Endothelial cell of umbilical vein (primary cell): ENCODE measurements around the gene MAP3K13. TPM values are rescaled to one million over a fixed set of nuclear protein-coding genes. Genes with fewer than 3 reads are reported as not detected.
"Not testable (repeated sequence)": the region's sequence is repeated elsewhere in the genome, so short reads cannot be mapped to it uniquely, and the experiment has no call there.

ENCODE experiments used
- BruUV-seq: library from RNA; stranded (reverse); fragments of 400-500 nt; replicated peaks from 2 replicates; lab custom pipeline; 2021; lab: Mats Ljungman, UMichigan
- CTCF ChIA-PET: fragments of 300-600, 350-600 bp; sonication (Branson Sonifier 250); formaldehyde crosslinking; loops from one replicate; lab custom pipeline; 2021; ENCODE audit warnings: antibody characterized with exemption, inconsistent platforms; lab: Charles Lee
- POLR2A ChIA-PET: fragments of 300-600, 350-600 bp; sonication (Branson Sonifier 250); formaldehyde crosslinking; loops from one replicate; lab custom pipeline; 2021; ENCODE audit warnings: antibody characterized with exemption, inconsistent platforms; lab: Charles Lee
- DNase-seq: peaks from one replicate; pipeline ENCODE4 v3.0.0-alpha.2; 2011; ENCODE audit warnings: low read depth, low spot score
- FAIRE-seq: peaks from 2 replicates; lab custom pipeline; 2011; peaks lifted over from hg19 to GRCh38; lab: Jason Lieb, UNC
- H2AFZ ChIP-seq: 2 replicates; pipeline ENCODE4 v1.6.0; 2012; ENCODE audit warnings: low read depth, low read length, control low read depth, inconsistent platforms
- H3K27ac ChIP-seq: 2 replicates; pipeline ENCODE4 v1.5.1; 2011; ENCODE audit warnings: low read depth, mild to moderate bottlenecking, control low read depth, low read length, moderate library complexity; ENCODE audit not compliant: insufficient read depth
- H3K27me3 ChIP-seq, 2 experiments: 2 replicates each; pipeline versions ENCODE4 v1.6.0 to v1.6.1; 2011; ENCODE audit warnings: low read length in 2 of 2, mixed read lengths in 1 of 2; ENCODE audit not compliant: control insufficient read depth in 2 of 2, insufficient read depth in 2 of 2
- H3K36me3 ChIP-seq, 2 experiments: 2 replicates in 1 of 2; 3 replicates in 1 of 2; pipeline ENCODE4 v1.5.1; 2011; ENCODE audit warnings: low read length in 2 of 2, mild to moderate bottlenecking in 1 of 2, moderate library complexity in 1 of 2; ENCODE audit not compliant: control insufficient read depth in 2 of 2, insufficient read depth in 2 of 2; ENCODE audit errors: extremely low read depth in 1 of 2
- H3K4me1 ChIP-seq: 3 replicates; pipeline ENCODE4 v1.5.1; 2011; ENCODE audit warnings: mild to moderate bottlenecking, low read length; ENCODE audit not compliant: control insufficient read depth, insufficient read depth; ENCODE audit errors: extremely low read depth
- H3K4me2 ChIP-seq: 2 replicates; pipeline ENCODE4 v1.6.1; 2011; ENCODE audit warnings: low read length, control low read depth, mixed read lengths; ENCODE audit not compliant: insufficient read depth
- H3K4me3 ChIP-seq, 3 experiments: fragments of 200-600 bp in 1 of 3; sonication (generic), shearing (Covaris generic) in 1 of 3; replicated peaks in 1 of 3; 2 replicates each; pipeline ENCODE4 v1.5.1; 2011 to 2016; ENCODE audit warnings: control low read depth in 3 of 3, low read length in 3 of 3, mild to moderate bottlenecking in 2 of 3, inconsistent platforms in 1 of 3, low read depth in 1 of 3, moderate library complexity in 1 of 3; ENCODE audit not compliant: insufficient read depth in 1 of 3
- H3K79me2 ChIP-seq: 2 replicates; pipeline ENCODE4 v1.6.0; 2012; ENCODE audit warnings: low read length, inconsistent platforms; ENCODE audit not compliant: control insufficient read depth, insufficient read depth
- H3K9ac ChIP-seq: replicated peaks from 2 replicates; pipeline ENCODE3; 2011; ENCODE audit warnings: low read length, control low read depth; ENCODE audit not compliant: insufficient read depth; ENCODE audit errors: extremely low read depth
- H3K9me1 ChIP-seq: replicated peaks from 3 replicates; pipeline ENCODE4 v1.6.0; 2011; ENCODE audit warnings: mild to moderate bottlenecking, low read length; ENCODE audit not compliant: control insufficient read depth, insufficient read depth; ENCODE audit errors: extremely low read depth
- H3K9me3 ChIP-seq: replicated peaks from 2 replicates; pipeline ENCODE4 v1.5.1; 2012; ENCODE audit warnings: low read length, inconsistent platforms; ENCODE audit not compliant: control insufficient read depth, insufficient read depth
- H4K20me1 ChIP-seq: replicated peaks from 2 replicates; pipeline ENCODE3; 2011; ENCODE audit warnings: mild to moderate bottlenecking, low read length; ENCODE audit not compliant: control insufficient read depth, insufficient read depth; ENCODE audit errors: extremely low read depth
- CTCF ChIP-seq, 2 donors: IDR thresholded peaks; 1 replicate in 1 of 2; 2 replicates in 1 of 2; pipeline ENCODE4 v1.5.1; 2011; ENCODE audit warnings: low read length in 2 of 2, mild to moderate bottlenecking in 2 of 2, moderate library complexity in 2 of 2, control low read depth in 1 of 2, inconsistent platforms in 1 of 2, low read depth in 1 of 2; ENCODE audit not compliant: insufficient read depth in 1 of 2; ENCODE audit errors: extremely low read depth in 1 of 2
- GATA2 ChIP-seq: IDR thresholded peaks from 2 replicates; pipeline ENCODE4 v1.7.0; 2011; ENCODE audit warnings: low read depth, mild to moderate bottlenecking, moderate library complexity, mixed read lengths, low read length; ENCODE audit not compliant: insufficient read length, insufficient read depth
- MYC ChIP-seq: IDR thresholded peaks from one replicate; pipeline ENCODE4 v1.6.1; 2011; ENCODE audit warnings: mild to moderate bottlenecking, low read depth, low read length
- POLR2A ChIP-seq: IDR thresholded peaks from 2 replicates; pipeline ENCODE4 v1.6.1; 2012; ENCODE audit warnings: low read depth, mild to moderate bottlenecking, control low read depth, low read length
- POLR2AphosphoS5 ChIP-seq: IDR thresholded peaks from 2 replicates; pipeline ENCODE4 v1.6.1; 2012; ENCODE audit warnings: low read depth, mild to moderate bottlenecking, control low read depth, low read length, moderate library complexity; ENCODE audit not compliant: insufficient read depth
- dilution Hi-C: fragments of 300-500 bp; cut with MboI; formaldehyde crosslinking; loops from one replicate; pipeline ENCODE4 v1.15.0; 2019; ENCODE audit warnings: low sequenced_read_pairs; ENCODE audit not compliant: extremely low pct_ligation_motif_present
- intact Hi-C: fragments of 100-400 bp; cut with micrococcal nuclease; formaldehyde crosslinking; loops from one replicate; pipeline ENCODE4 v1.10.0; 2022
- polyA plus RNA-seq, 4 experiments: library from polyadenylated mRNA; depleted of rRNA in 3 of 4; stranded (reverse) in 3 of 4; unstranded in 1 of 4; fragments of >200 nt; gene quantifications; 2 replicates each; pipeline versions ENCODE4 v1.2.1 to v1.2.3, GENCODE V29; 2011 to 2012; ENCODE audit warnings: missing spikeins in 1 of 4
- total RNA-seq: library from RNA; stranded (reverse); gene quantifications from 2 replicates; pipeline ENCODE4 v1.2.3, GENCODE V29; 2021

Gene MAP3K13
- total and polyA plus RNA-seq, 2 donors (not counting 3 experiments of a cell fraction or from before 2014, with no cell fraction given) = 6.2 to 15.4 TPM

GRCh38 chr3:185448107-185448506 is 85.2 kb downstream of the MAP3K13 start:
- no peak overlapping the region for H3K4me3 ChIP-seq
- no peaks in the 10 kb centered on the region for H3K4me1 ChIP-seq
- no peaks in the 10 kb centered on the region for H3K9me1 ChIP-seq
- intact Hi-C loops (no loop called here), dilution Hi-C loops (no loop called here)
- TF ChIP-seq CTCF (IDR thresholded peaks at IDR 0.05; ENCODE audit: extremely low read depth in 1 of 2, insufficient read depth in 1 of 2, low read depth in 1 of 2, low read length in 2 of 2) (no peak), MYC (no peak), GATA2 (no peak), POLR2AphosphoS5 (no peak), POLR2A (no peak)
- no peak for FAIRE-seq
- DNase-seq = no peak
- H3K27ac ChIP-seq = no peak overlapping the region
- BruUV-seq = no TSS peak
- no peak overlapping the region for H3K4me2 ChIP-seq
- ChIA-PET POLR2A (no interaction called here), CTCF (interaction anchor here (1.0 kb wide), 1 partner anchor 13 kb away, joined by 3 read pairs; no protein-coding TSS in a partner anchor)
- no peaks in the 10 kb centered on the region for H3K9me3 ChIP-seq
- H3K27me3 ChIP-seq = no peaks in the 10 kb centered on the region
- H3K79me2 ChIP-seq = no peaks in the 10 kb centered on the region
- no peaks in the 10 kb centered on the region for H3K36me3 ChIP-seq
- H4K20me1 ChIP-seq = no peaks in the 10 kb centered on the region
- H2AFZ ChIP-seq = no peak overlapping the region
- H3K9ac ChIP-seq = no peak overlapping the region

- H3K9me3 ChIP-seq, H3K4me3 ChIP-seq, H3K79me2 ChIP-seq, H3K4me1 ChIP-seq, H2AFZ ChIP-seq, H3K9ac ChIP-seq, DNase-seq, intact Hi-C loops, H3K9me1 ChIP-seq, POLR2A ChIA-PET, H3K27me3 ChIP-seq, H3K4me2 ChIP-seq, dilution Hi-C loops, BruUV-seq, FAIRE-seq, H3K27ac ChIP-seq, H4K20me1 ChIP-seq, H3K36me3 ChIP-seq: not testable (repeated sequence)
- CTCF ChIA-PET = interaction anchor here (1.4 to 1.9 kb wide), 2 partner anchors 9 kb away, joined by 4 to 5 read pairs; no protein-coding TSS in a partner anchor
Measured at GRCh38 chr3:185451432-185451831, 88.5 kb downstream of the MAP3K13 start.
